Neural crest cell (in vitro differentiated cells): Measurements from ENCODE around the gene KRT6A. TPM values are rescaled to one million over a fixed set of nuclear protein-coding genes. Genes with fewer than 3 reads are reported as not detected.

Experiments used
- DNase-seq: peaks from one replicate; pipeline ENCODE4 v3.0.0; 2021; ENCODE audit warnings: low read depth, mixed read lengths, low spot score
- H3K27ac Mint-ChIP-seq: one replicate; pipeline ENCODE4 v1.8.0; 2021; ENCODE audit warnings: mild to moderate bottlenecking, mixed read lengths; ENCODE audit not compliant: unreplicated experiment
- H3K27me3 Mint-ChIP-seq: 2 replicates; pipeline ENCODE4 v1.8.0; 2021; ENCODE audit warnings: low read depth, mild to moderate bottlenecking, mixed read lengths
- H3K36me3 Mint-ChIP-seq: 2 replicates; pipeline ENCODE4 v1.8.0; 2021; ENCODE audit warnings: low read depth, mild to moderate bottlenecking, mixed read lengths
- H3K4me1 Mint-ChIP-seq: 2 replicates; pipeline ENCODE4 v1.8.0; 2021; ENCODE audit warnings: mixed read lengths
- H3K4me3 Mint-ChIP-seq: one replicate; pipeline ENCODE4 v1.8.0; 2021; ENCODE audit warnings: mild to moderate bottlenecking, mixed read lengths
- H3K9me3 Mint-ChIP-seq: 2 replicates; pipeline ENCODE4 v1.8.0; 2021; ENCODE audit warnings: mixed read lengths
- CTCF ChIP-seq: fragments of 200-600 bp; sonication (generic); conservative IDR thresholded peaks from 2 replicates; pipeline ENCODE4 v1.5.0; 2021; ENCODE audit warnings: antibody characterized with exemption, mild to moderate bottlenecking
- total RNA-seq: library from RNA; stranded (reverse); gene quantifications from 2 replicates; pipeline ENCODE4 v1.2.1, GENCODE V29; 2021

The KRT6A gene
- total RNA-seq, 1 donor from 2014 or later, result not detected

GRCh38 chr12:52524898-52525591 is 32.0 kb upstream of the KRT6A start:
- no peak overlapping the region for H3K4me3 Mint-ChIP-seq
- H3K27ac Mint-ChIP-seq, result no peak overlapping the region
- no peaks in the 10 kb centered on the region for H3K9me3 Mint-ChIP-seq
- no peak for DNase-seq
- H3K36me3 Mint-ChIP-seq, result no peaks in the 10 kb centered on the region
- no peak for TF ChIP-seq CTCF
- H3K4me1 Mint-ChIP-seq, result no peaks in the 10 kb centered on the region
- no peaks in the 10 kb centered on the region for H3K27me3 Mint-ChIP-seq

- Mint-ChIP-seq H3K36me3 (no peaks in the 10 kb centered on the region), H3K27ac (no peak overlapping the region), H3K4me1 (no peaks in the 10 kb centered on the region), H3K27me3 (peaks cover 3% of the 10 kb centered on the region), H3K4me3 (no peak overlapping the region), H3K9me3 (no peaks in the 10 kb centered on the region)
- TF ChIP-seq CTCF, result no peak
- no peak for DNase-seq
Measured at GRCh38 chr12:52524241-52524897, 31.3 kb upstream of the KRT6A start.

GRCh38 chr12:52523824-52524223 is 30.8 kb upstream of the KRT6A start:
- H3K27me3 Mint-ChIP-seq, result peaks cover 8% of the 10 kb centered on the region

GRCh38 chr12:52522346-52523011 is 29.4 kb upstream of the KRT6A start:
- Mint-ChIP-seq H3K4me3 (no peak overlapping the region), H3K27me3 (peaks cover 12% of the 10 kb centered on the region), H3K9me3 (no peaks in the 10 kb centered on the region), H3K4me1 (no peaks in the 10 kb centered on the region), H3K36me3 (no peaks in the 10 kb centered on the region), H3K27ac (no peak overlapping the region)
- TF ChIP-seq CTCF, result no peak
- DNase-seq, result no peak

More at GRCh38 chr12:52523824-52524223, 30.8 kb upstream of the KRT6A start:
- Mint-ChIP-seq H3K9me3 (no peaks in the 10 kb centered on the region), H3K27ac (peak overlapping the region; percentile 35), H3K4me1 (no peaks in the 10 kb centered on the region), H3K36me3 (no peaks in the 10 kb centered on the region), H3K4me3 (no peak overlapping the region)
- DNase-seq, result no peak
- no peak for TF ChIP-seq CTCF

- no peak for TF ChIP-seq CTCF
- no peaks in the 10 kb centered on the region for H3K36me3 Mint-ChIP-seq
- DNase-seq, result no peak
- H3K4me3 Mint-ChIP-seq, result no peak overlapping the region
- H3K27ac Mint-ChIP-seq, result no peak overlapping the region
- H3K27me3 Mint-ChIP-seq, result peaks cover 12% of the 10 kb centered on the region
- no peaks in the 10 kb centered on the region for H3K4me1 Mint-ChIP-seq
- no peaks in the 10 kb centered on the region for H3K9me3 Mint-ChIP-seq
Measured at GRCh38 chr12:52521568-52522266, 28.7 kb upstream of the KRT6A start.
